Activated CD8-positive, alpha-beta memory T cell treated with anti-CD3 and anti-CD28 coated beads for 48 hours (primary cell): ENCODE measurements around the gene ELOVL6.
"Not testable (repeated sequence)": the region's sequence is repeated elsewhere in the genome, so short reads cannot be mapped to it uniquely, and the experiment has no call there.

Source experiments
- DNase-seq, 3 experiments: peaks; one replicate each; pipeline ENCODE4 v3.0.0-alpha.2; 2020; ENCODE audit warnings: low read depth in 2 of 3, low spot score in 2 of 3

Gene ELOVL6

GRCh38 chr4:110198435-110199416 is at the start of gene ELOVL6:
ELOVL6 (minus strand) TSS chr4:110198615; CDS start chr4:110198335, 280 bp downstream.
- peak; percentile 12 to 27 (median 19) for DNase-seq

- no peak for DNase-seq
These were observed 49.7 kb upstream of the ELOVL6 start for GRCh38 chr4:110248100-110248499.

- DNase-seq: no peak
These were observed 49.2 kb upstream of the ELOVL6 start for GRCh38 chr4:110247591-110247990.

- DNase-seq: no peak
These were observed 47.2 kb upstream of the ELOVL6 start for GRCh38 chr4:110245577-110245976.

GRCh38 chr4:110236324-110236723 is 37.9 kb upstream of the ELOVL6 start:
- no peak for DNase-seq

- not testable (repeated sequence) for DNase-seq
These were observed 35.2 kb upstream of the ELOVL6 start for GRCh38 chr4:110233581-110233980.

GRCh38 chr4:110231869-110232268 is 33.5 kb upstream of the ELOVL6 start:
- no peak for DNase-seq

GRCh38 chr4:110229266-110229665 is 30.9 kb upstream of the ELOVL6 start:
- no peak for DNase-seq

DNA sequence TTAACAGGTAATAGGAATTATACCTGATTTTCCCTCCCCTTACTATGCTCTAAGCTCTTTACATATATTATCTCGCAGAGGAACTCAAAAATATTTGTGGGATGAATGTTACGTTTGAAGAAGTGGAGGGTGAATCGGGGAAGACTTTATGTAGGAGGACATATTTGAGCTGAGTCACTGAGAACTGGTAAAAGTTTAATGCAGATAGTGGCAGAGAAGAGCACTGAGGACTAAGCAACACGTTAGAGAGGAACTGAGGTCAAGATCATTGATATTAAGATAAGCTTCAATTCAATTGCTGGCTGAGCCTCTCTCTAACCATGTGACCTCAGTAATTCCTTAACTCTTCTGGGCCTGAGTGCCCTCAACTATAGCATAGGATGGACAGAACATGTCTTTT is 26.4 kb upstream of the ELOVL6 start:
- DNase-seq: no peak

- no peak for DNase-seq
These were observed 25.7 kb upstream of the ELOVL6 start for GRCh38 chr4:110224142-110224541.

GRCh38 chr4:110218935-110219334 is 20.5 kb upstream of the ELOVL6 start:
- not testable (repeated sequence) for DNase-seq

DNA sequence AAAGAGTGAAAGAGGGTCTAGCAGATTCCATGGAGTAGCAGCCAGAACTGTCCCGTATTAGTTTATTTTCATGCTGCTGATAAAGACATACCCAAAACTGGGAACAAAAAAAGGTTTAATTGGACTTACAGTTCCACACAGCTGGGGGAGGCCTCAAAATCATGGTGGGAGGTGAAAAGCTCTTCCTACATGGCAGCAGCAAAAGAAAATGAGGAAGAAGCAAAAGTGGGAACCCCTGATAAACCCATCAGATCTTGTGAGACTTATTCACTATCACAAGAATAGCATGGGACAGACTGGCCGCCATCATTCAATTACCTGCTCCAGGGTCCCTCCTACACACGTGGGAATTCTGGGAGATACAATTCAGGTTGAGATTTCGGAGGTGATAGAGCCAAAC is 18.8 kb upstream of the ELOVL6 start:
- DNase-seq: not testable (repeated sequence)

- DNase-seq: no peak
These were observed 17.7 kb upstream of the ELOVL6 start for GRCh38 chr4:110216129-110216528.

DNA sequence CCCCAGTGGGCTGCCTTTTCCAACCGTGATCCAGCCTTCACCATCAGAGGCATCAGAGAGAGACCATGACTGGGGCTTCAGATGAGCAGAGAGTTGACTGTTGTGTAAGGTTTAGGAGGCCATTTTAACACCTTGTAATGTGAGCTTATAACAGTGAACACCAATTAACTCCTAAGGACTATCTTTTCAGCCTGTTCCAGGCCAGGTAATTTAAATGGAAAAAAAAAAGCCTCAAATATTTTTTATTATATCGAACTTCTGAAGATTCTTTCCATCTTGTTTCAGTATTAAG is 13.3 kb upstream of the ELOVL6 start:
- DNase-seq: no peak

DNA sequence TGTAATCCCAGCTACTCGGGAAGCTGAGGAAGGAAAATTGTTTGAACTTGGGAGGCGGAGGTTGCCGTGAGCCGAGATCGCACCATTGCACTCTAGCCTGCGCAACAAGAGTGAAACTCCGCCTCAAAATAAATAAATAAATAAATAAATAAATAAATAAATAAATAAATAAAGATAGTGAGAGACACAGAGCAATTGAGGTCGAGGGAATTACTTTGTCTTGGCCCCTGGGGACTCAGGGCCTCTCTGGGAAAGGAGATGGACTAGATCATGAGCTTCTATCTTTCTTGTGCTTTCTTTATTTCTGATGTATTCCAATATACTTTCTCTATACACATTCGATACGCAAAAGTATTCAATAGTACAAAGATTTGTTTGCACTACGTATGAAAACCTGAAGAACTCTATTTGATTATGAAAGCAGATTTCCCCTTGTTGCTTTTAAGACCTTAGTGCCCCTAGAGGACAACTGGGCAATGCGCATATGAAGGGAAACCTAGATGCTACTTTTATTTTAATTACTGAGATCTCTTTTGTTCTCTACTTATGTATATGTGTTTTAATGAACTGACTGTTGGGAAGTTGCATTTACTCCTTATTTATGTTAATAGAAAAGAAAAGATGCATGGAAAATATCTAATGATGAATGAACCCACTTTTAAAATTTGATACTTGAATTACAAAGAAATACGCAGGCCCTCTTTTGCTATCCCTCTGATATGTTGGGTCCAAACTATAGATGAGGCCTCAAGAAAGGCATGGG is 12.8 kb upstream of the ELOVL6 start:
- no peak for DNase-seq

- no peak for DNase-seq
These were observed 10.0 kb upstream of the ELOVL6 start for GRCh38 chr4:110208419-110208818.

DNA sequence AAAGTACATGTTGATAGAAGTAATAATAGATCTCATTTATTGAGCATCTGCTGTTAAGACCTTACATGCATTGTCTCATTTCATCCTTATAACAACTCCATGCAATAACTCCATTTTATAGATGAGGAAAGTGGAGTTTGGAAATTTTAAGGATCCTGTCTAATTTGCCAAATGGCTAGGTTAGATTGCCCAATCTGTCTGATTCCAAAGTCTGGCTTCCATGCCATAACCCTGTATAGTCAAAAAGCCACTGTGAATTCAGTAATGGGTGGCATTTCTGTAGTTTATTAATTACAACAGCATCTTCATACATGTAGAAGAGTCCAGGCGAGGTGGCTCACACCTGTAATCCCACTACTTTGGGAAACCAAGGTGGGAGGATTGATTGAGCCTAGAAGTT is 8.8 kb upstream of the ELOVL6 start:
- no peak for DNase-seq

DNA sequence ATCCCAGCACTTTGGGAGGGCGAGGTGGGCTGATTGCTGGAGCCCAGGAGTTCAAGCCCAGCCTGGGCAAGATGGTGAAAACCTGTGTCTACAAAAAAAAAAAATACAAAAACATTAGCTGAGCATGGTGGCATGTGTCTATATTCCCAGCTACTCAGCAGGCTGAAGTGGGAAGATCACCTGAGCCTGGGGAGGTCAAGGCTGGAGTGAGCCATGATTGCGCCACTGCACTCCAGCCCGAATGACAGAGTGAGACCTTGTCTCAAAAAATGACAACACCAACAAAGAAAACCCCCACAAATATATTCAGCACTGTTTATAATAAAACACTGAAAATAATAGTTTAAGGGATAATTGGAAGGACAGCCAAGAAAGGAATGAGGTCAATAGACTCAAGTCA is 3.6 kb upstream of the ELOVL6 start:
- no peak for DNase-seq

DNA sequence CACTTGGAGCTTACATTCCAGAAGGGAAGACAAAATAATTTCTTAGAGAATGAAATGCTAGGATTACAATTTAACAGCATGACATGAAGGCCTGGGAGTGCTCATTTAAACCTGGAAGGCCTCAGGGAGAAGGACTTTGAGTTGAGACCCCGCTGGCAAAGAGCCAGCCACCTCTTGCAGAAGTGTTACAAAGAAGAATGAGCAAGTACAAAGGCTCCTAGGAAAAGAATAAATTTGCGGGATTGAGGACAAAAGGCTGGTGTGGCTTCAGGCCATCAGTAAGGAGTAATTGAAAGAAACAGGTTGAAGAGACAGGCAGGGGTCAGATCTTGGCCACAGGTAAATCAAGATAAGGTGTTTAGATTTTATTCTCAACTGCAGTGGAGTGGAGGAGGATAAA is 3.1 kb upstream of the ELOVL6 start:
- DNase-seq: no peak

DNA sequence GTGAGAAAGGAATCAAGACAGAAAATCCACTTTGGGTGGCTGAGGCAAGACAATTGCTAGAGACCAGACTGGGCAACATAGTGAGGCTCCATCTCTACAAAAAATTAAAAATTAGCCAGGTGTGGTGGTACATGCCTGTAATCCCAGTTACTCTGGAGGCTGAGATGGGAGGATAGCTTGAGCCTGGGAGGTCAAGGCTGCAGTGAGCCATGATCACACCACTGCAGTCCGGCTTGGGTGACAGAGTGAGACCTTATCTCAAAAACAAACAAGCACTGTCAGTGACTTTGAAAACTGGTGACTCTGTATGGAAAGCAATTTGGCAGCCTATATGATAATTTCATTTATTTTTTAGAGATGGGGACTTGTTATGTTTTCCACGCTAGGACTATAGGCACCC is 2.3 kb upstream of the ELOVL6 start:
- no peak for DNase-seq

DNA sequence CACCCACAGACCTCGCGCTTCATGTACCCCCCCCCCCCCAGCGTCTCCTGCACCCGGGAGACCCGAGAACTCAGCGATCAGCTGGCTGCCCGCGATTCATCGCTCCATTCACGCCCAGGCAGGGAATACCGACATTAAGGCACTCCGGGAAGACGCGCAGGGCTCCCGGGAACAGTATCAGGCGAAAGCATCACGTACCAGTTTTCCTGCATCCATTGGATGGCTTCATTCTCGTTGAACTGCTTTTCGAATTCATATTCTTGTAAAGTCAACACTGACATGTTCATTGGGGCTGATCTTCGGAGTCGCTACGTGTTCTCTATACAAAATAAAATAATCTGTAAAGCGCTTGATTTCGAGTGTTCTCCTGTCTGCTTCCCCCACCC is 373 bp downstream of the ELOVL6 start:
- DNase-seq: no peak

DNA sequence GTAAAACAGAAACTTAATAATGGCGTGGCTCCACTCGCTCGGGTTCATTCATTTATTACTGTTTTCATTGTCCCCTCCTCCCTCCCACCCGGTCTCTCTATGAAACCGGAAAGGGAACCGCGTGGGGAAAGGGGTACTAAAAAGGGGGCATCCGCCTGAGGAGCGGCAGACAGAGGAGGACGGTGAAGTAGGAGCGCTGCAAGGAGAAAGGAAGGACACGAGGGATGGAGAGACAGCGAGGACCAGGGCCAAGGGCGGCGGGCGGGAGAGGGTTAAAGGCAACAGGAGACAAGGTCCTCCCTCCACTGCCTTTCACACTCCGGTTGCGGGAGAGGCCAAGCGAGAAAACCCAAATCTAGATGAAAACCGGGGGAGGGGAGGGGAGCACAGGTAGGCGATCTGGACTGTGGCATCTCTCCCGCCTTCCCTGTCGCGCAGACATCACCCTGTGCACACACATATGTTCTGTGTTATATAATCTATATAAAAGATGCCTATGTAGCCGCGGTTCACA is 829 bp downstream of the ELOVL6 start:
- peak; percentile 32 to 43 (median 38) for DNase-seq
